CD4-positive, alpha-beta memory T cell (primary cell): Measurements from ENCODE around the gene ATMIN. TPM values are rescaled to one million over a fixed set of nuclear protein-coding genes. Genes with fewer than 3 reads are reported as not detected.
A peak's percentile ranks its signal among the peaks of the same experiment; 100 is the strongest.

ENCODE experiments used
- CTCF ChIA-PET: fragments of 350-600 bp; sonication (Branson Sonifier 250); formaldehyde crosslinking; loops from one replicate; lab custom pipeline; 2021; ENCODE audit warnings: inconsistent platforms; ENCODE audit not compliant: partially characterized antibody; lab: Charles Lee
- POLR2A ChIA-PET: fragments of 350-600 bp; sonication (Branson Sonifier 250); formaldehyde crosslinking; loops from one replicate; lab custom pipeline; 2021; ENCODE audit not compliant: partially characterized antibody; lab: Charles Lee
- DNase-seq, 5 donors: peaks; one replicate each; pipeline versions ENCODE4 v3.0.0 to v3.0.0-alpha.2; 2020 to 2022; ENCODE audit warnings: mixed read lengths in 1 of 5
- H3K27ac ChIP-seq: one replicate; pipeline ENCODE4 v1.7.0; 2013; ENCODE audit warnings: low read depth, low read length
- H3K27me3 ChIP-seq: 2 replicates; pipeline ENCODE4 v1.7.0; 2013; ENCODE audit warnings: mild to moderate bottlenecking, low read length, moderate library complexity; ENCODE audit not compliant: insufficient read depth
- H3K36me3 ChIP-seq: 2 replicates; pipeline ENCODE4 v1.7.0; 2013; ENCODE audit warnings: mild to moderate bottlenecking, low read length, moderate library complexity; ENCODE audit not compliant: insufficient read depth
- H3K4me1 ChIP-seq: 2 replicates; pipeline ENCODE4 v1.7.0; 2013; ENCODE audit warnings: mild to moderate bottlenecking, low read length, moderate library complexity; ENCODE audit not compliant: insufficient read depth
- H3K4me3 ChIP-seq, 2 donors: one replicate each; pipeline ENCODE4 v1.7.0; 2013; ENCODE audit warnings: low read length in 2 of 2, mild to moderate bottlenecking in 1 of 2
- H3K9me3 ChIP-seq, 2 donors: one replicate each; pipeline ENCODE4 v1.7.0; 2013; ENCODE audit warnings: low read length in 2 of 2, control low read depth in 1 of 2; ENCODE audit not compliant: control insufficient read depth in 1 of 2
- H3K27ac Mint-ChIP-seq, 7 donors: one replicate each; pipeline ENCODE4 v1.8.0; 2020 to 2021; ENCODE audit warnings: mixed read lengths in 7 of 7, mild to moderate bottlenecking in 6 of 7, inconsistent platforms in 3 of 7, moderate library complexity in 3 of 7
- H3K27me3 Mint-ChIP-seq, 2 donors: one replicate each; pipeline ENCODE4 v1.8.0; 2020 to 2021; ENCODE audit warnings: mixed read lengths in 2 of 2
- H3K36me3 Mint-ChIP-seq, 2 donors: one replicate each; pipeline ENCODE4 v1.8.0; 2020 to 2021; ENCODE audit warnings: mixed read lengths in 2 of 2, inconsistent platforms in 1 of 2, mild to moderate bottlenecking in 1 of 2
- H3K4me1 Mint-ChIP-seq, 4 donors: one replicate each; pipeline ENCODE4 v1.8.0; 2020 to 2021; ENCODE audit warnings: mixed read lengths in 4 of 4, mild to moderate bottlenecking in 1 of 4
- H3K4me3 Mint-ChIP-seq, 8 donors: one replicate each; pipeline ENCODE4 v1.8.0; 2020 to 2021; ENCODE audit warnings: mixed read lengths in 8 of 8, mild to moderate bottlenecking in 7 of 8, moderate library complexity in 6 of 8, inconsistent platforms in 3 of 8
- H3K9me3 Mint-ChIP-seq, 8 donors: one replicate each; pipeline ENCODE4 v1.8.0; 2020 to 2021; ENCODE audit warnings: mixed read lengths in 8 of 8, mild to moderate bottlenecking in 5 of 8, inconsistent platforms in 3 of 8, moderate library complexity in 1 of 8
- intact Hi-C: fragments of 100-400 bp; cut with micrococcal nuclease; formaldehyde crosslinking; loops from one replicate; pipeline ENCODE4 v1.15.1; 2023
- polyA plus RNA-seq, 2 donors: library from polyadenylated mRNA; unstranded; fragments of 300-500 nt; fragmentation: Illumina TruSeq; gene quantifications; one replicate each; pipeline ENCODE4 v1.2.3, GENCODE V29; 2021
- total RNA-seq, 2 experiments: library from RNA; stranded (reverse); gene quantifications; one replicate each; pipeline ENCODE4 v1.2.3, GENCODE V29; 2021

Gene ATMIN
- total and polyA plus RNA-seq, 4 experiments from 2014 or later: 26.1 to 46.3 (median 42.3) TPM

DNA sequence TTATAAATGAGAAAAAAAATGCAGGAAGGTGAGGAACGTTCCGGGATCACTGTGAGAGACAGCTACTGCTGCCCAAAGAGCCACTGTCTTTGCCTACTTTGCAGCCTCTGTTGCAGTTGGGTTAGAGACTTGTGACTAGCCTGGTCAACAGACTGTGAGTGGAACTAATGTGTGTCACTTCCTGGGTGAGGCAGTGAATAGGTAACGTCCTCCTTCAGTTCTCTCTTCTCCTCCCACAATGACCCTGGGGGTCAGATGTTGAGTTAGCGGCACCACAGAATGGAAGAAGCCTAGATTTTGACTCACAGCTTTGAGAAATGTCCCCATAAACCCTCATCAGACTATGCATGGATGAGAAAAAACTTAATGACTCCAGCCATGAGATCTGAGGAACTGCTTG lies 36.2 kb downstream of the ATMIN start:
- ChIA-PET POLR2A (no interaction called here), CTCF (interaction anchor here (1.4 to 3.3 kb wide), 2 partner anchors 11 to 36 kb away, joined by 3 to 17 read pairs; partner anchors contain the start of gene ATMIN)
- H3K36me3 Mint-ChIP-seq: no peaks in the 10 kb centered on the region
- H3K27me3 Mint-ChIP-seq: peaks cover 0 to 2% of the 10 kb centered on the region in 2 donors
- Histone ChIP-seq H3K36me3 (no peaks in the 10 kb centered on the region), H3K9me3 (no peaks in the 10 kb centered on the region), H3K27me3 (no peaks in the 10 kb centered on the region), H3K27ac (no peak overlapping the region), H3K4me3 (no peak overlapping the region), H3K4me1 (peaks cover 6% of the 10 kb centered on the region)
- no peak overlapping the region for H3K4me3 Mint-ChIP-seq
- peaks cover 0 to 1% (median 0%) of the 10 kb centered on the region in 4 donors for H3K4me1 Mint-ChIP-seq
- DNase-seq: no peak
- intact Hi-C loops: no loop called here
- no peak overlapping the region for H3K27ac Mint-ChIP-seq
- H3K9me3 Mint-ChIP-seq: no peaks in the 10 kb centered on the region

DNA sequence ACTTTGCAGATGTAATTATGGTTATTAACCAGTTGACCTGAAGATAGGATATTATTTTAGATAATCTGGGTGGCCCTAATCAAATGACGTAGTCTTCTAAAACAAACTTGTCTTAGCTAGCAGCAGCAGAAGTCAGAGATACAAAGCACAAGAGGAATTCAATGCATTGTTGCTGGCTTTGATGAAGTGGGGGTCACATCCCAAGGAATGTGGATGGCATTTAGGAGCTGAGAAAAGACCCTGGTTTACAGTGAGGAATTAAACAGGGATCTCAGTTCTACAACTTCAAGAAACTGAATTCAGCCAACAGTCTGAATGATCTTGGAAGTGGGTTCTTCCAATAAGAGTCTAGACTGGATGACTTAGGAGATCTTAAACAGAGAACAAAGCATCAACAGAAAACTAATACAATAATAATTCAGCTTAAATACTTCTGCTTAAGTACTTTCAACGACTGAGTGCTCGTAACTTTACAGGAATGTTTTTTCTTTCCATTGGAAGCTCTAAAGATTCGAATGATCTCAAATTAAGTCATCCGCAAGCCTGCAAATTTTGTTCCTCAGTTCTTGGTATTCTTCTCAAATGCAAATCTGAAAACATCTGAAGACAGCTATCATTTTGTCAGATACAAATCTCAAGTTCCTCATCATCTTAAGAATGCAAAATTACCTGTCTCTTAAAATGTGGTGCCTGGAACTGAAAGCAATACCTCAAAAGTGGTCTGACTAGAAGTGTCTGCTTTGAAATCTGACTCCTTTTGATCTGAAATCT lies 38.1 kb downstream of the ATMIN start:
- H3K9me3 ChIP-seq: no peaks in the 10 kb centered on the region
- H3K4me3 ChIP-seq: no peak overlapping the region
- H3K27me3 Mint-ChIP-seq: peaks cover 0 to 2% of the 10 kb centered on the region in 2 donors
- H3K27ac Mint-ChIP-seq: no peak overlapping the region
- no peaks in the 10 kb centered on the region for H3K27me3 ChIP-seq
- ChIA-PET CTCF (interaction anchor here (1.2 to 3.3 kb wide), 2 partner anchors 37 to 39 kb away, joined by 3 to 17 read pairs; partner anchors contain the start of gene ATMIN), POLR2A (no interaction called here)
- intact Hi-C loops: no loop called here
- H3K36me3 ChIP-seq: no peaks in the 10 kb centered on the region
- H3K36me3 Mint-ChIP-seq: no peaks in the 10 kb centered on the region
- H3K4me1 ChIP-seq: peaks cover 13% of the 10 kb centered on the region
- H3K27ac ChIP-seq: no peak overlapping the region
- no peak overlapping the region for H3K4me3 Mint-ChIP-seq
- no peaks in the 10 kb centered on the region for H3K9me3 Mint-ChIP-seq
- no peak for DNase-seq
- H3K4me1 Mint-ChIP-seq: peaks cover 0 to 4% (median 1%) of the 10 kb centered on the region in 4 donors

DNA sequence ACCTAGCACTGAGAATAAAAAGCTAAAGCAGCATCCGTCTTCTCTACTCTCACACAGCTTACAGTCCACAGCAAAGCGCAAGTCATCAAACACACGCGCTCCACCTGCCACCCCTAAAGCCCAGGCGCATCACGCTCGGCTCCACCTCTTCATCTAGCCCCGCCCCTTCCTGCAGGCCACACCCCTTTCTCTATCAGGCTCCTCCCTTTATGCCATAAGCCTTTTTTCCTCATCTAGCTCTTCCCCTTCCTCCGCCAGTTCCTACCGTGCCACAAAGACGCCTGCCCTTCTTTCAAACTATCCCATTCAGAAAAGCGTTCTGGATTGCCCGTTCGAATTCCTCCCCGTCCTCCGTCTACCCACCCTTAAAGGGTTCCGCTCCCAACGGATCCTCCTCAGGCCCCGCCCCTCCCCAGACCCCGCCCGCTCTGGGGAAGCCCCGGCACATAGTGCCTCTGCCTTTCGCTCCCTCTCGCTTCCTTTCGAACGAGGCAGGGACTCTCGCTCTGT lies 41.0 kb downstream of the ATMIN start:
- H3K4me3 Mint-ChIP-seq: no peak overlapping the region
- H3K4me1 Mint-ChIP-seq: peaks cover 0 to 4% (median 1%) of the 10 kb centered on the region in 4 donors
- peak; percentile 93 to 98 (median 95) for DNase-seq
- H3K36me3 Mint-ChIP-seq: no peaks in the 10 kb centered on the region
- H3K27me3 Mint-ChIP-seq: peaks cover 0 to 2% of the 10 kb centered on the region in 2 donors
- ChIA-PET CTCF (interaction anchor here (2.5 to 4.1 kb wide), 3 partner anchors 41 to 73 kb away, joined by 10 to 48 read pairs (median 13); partner anchors contain the start of genes ATMIN, CENPN and CMC2), POLR2A (interaction anchor here (0.8 to 3.5 kb wide), 10 partner anchors 11 to 654 kb away, joined by 3 to 37 read pairs (median 6); partner anchors contain the start of genes ATMIN, CENPN, CMC2 and GAN)
- Histone ChIP-seq H3K9me3 (no peaks in the 10 kb centered on the region), H3K27me3 (no peaks in the 10 kb centered on the region), H3K4me3 (peak overlapping the region; percentile 59 to 75), H3K36me3 (no peaks in the 10 kb centered on the region), H3K4me1 (peaks cover 13% of the 10 kb centered on the region), H3K27ac (peak overlapping the region; percentile 95)
- intact Hi-C loops: loop anchor here (1.0 to 5.0 kb wide), 5 partner anchors 20 to 671 kb away; partner anchors contain the start of genes ATMIN, CDYL2, CENPN and GCSH
- H3K9me3 Mint-ChIP-seq: no peaks in the 10 kb centered on the region
- no peak overlapping the region for H3K27ac Mint-ChIP-seq

DNA sequence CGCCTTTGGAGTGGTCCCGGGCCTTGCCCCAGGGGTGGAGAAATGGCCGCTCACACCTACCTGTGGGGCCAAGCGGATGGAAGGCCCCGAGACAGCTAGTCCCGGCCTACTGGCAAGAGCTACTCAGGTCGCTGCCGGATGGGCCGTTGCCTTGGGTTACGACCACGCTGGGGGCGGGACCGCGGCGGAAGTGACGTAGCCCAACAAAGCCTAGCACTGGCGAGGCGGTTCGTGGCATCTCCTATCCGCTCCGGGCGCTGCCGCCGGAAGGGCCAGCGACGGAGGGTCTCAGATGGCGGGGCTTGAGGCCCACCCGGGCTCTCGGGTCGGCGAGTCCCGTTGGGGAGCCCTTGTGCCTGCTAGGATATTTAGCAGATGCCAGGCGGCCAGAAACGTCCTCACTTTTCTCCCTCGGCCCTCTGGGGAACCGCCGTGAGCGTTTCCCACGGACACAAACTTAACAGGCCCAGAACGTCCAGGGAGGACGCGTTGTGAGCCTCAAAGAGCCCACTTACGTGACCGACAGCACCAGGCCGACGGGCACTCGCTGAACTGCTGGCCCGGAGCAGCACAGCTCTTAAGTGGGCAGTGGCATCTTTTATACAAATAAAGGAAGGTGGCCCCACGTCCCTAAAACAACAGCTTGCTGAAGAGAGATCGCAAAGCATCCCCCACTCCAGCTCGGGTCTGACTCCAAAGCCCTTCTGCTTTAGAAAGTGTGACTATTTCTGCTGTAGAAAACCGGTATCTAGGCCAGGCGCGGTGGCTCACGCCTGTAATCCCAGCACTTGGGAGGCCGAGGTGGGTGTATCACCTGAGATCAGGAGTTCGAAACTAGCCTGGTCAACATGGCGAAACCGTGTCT lies 41.7 kb downstream of the ATMIN start, which contains the start of gene C16orf46:
Gene C16orf46 (minus strand): TSS at position 163 of the 865 bp plus-strand sequence. CDS start 13,283 bp downstream, outside the sequence.
- ChIA-PET POLR2A (interaction anchor here (0.5 to 3.5 kb wide), 11 partner anchors 11 to 237 kb away, joined by 3 to 37 read pairs (median 4); partner anchors contain the start of genes ATMIN, CENPN, CMC2 and GAN), CTCF (interaction anchor here (2.5 to 4.1 kb wide), 3 partner anchors 42 to 73 kb away, joined by 10 to 48 read pairs (median 13); partner anchors contain the start of genes ATMIN, CENPN and CMC2)
- intact Hi-C loops: loop anchor here (1.0 to 5.0 kb wide), 5 partner anchors 19 to 670 kb away; partner anchors contain the start of genes ATMIN, CDYL2, CENPN and GCSH
- Mint-ChIP-seq H3K36me3 (no peaks in the 10 kb centered on the region), H3K4me1 (peaks cover 0 to 4% (median 1%) of the 10 kb centered on the region in 4 donors), H3K27ac (peak within 1 kb of the TSS in 2 of 7 donors; percentile 25 to 66), H3K27me3 (no peaks in the 10 kb centered on the region), H3K9me3 (no peaks in the 10 kb centered on the region), H3K4me3 (peak within 1 kb of the TSS in 1 of 8 donors; percentile 20)
- peaks cover 13% of the 10 kb centered on the region for H3K4me1 ChIP-seq
- DNase-seq: peak; percentile 96 to 99 (median 96)
- no peaks in the 10 kb centered on the region for H3K9me3 ChIP-seq
- H3K27me3 ChIP-seq: no peaks in the 10 kb centered on the region
- peak within 1 kb of the TSS; percentile 95 for H3K27ac ChIP-seq
- H3K4me3 ChIP-seq: peak within 1 kb of the TSS; percentile 59 to 75
- H3K36me3 ChIP-seq: no peaks in the 10 kb centered on the region

DNA sequence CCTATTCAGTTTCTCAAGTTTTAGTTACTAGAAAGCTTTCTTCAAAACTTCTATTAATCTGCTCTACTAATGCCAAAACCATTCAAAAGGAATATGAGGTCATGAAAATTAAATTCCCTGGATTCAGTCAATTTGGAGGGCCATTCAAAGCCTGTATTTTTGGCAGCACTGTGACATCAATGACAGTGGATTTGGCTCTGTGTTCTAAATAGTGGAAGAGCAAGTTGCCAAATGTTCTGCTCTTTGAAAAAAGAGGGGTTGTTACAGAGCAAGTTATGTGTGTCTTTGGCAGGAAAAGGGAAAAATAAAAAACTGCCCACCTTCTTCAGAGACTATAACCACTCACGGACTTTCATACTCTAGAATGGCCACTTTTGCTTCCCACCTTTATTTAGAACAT lies 44.6 kb downstream of the ATMIN start:
- intact Hi-C loops: no loop called here
- DNase-seq: no peak
- Histone ChIP-seq H3K27me3 (no peaks in the 10 kb centered on the region), H3K9me3 (no peaks in the 10 kb centered on the region), H3K27ac (no peak overlapping the region), H3K36me3 (no peaks in the 10 kb centered on the region), H3K4me3 (no peak overlapping the region), H3K4me1 (peaks cover 13% of the 10 kb centered on the region)
- H3K9me3 Mint-ChIP-seq: no peaks in the 10 kb centered on the region
- H3K27me3 Mint-ChIP-seq: no peaks in the 10 kb centered on the region
- peaks cover 0 to 4% (median 1%) of the 10 kb centered on the region in 4 donors for H3K4me1 Mint-ChIP-seq
- peak overlapping the region in 2 of 7 donors; percentile 6 to 36 for H3K27ac Mint-ChIP-seq
- POLR2A ChIA-PET: no interaction called here
- no peaks in the 10 kb centered on the region for H3K36me3 Mint-ChIP-seq
- peak overlapping the region in 1 of 8 donors; percentile 62 for H3K4me3 Mint-ChIP-seq
- CTCF ChIA-PET: no interaction called here

DNA sequence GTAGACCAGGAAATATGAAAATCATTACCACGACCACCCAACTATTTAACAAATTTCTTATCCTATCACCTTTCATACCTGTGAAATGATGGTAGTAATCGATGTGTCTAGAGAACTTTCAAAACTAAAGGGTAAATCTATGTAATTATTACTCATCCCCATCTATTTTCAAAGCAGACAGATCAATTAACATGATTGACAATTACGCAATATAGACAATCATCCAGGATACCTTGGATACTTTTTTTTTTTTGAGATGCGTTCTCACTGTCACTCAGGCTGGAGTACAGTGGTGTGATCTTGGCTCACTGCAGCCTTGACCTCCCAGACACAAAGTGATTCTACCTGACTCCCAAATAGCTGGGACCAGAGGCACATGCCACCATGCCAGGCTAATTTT lies 45.4 kb downstream of the ATMIN start:
- Mint-ChIP-seq H3K27me3 (no peaks in the 10 kb centered on the region), H3K27ac (no peak overlapping the region), H3K4me1 (peaks cover 0 to 4% (median 1%) of the 10 kb centered on the region in 4 donors), H3K36me3 (no peaks in the 10 kb centered on the region), H3K4me3 (no peak overlapping the region), H3K9me3 (no peaks in the 10 kb centered on the region)
- Histone ChIP-seq H3K9me3 (no peaks in the 10 kb centered on the region), H3K4me3 (no peak overlapping the region), H3K4me1 (peaks cover 11% of the 10 kb centered on the region), H3K27me3 (no peaks in the 10 kb centered on the region), H3K36me3 (no peaks in the 10 kb centered on the region), H3K27ac (no peak overlapping the region)
- DNase-seq: no peak
- ChIA-PET POLR2A (no interaction called here), CTCF (no interaction called here)
- intact Hi-C loops: no loop called here
